ENCODE measurements around the gene UTRN.

The UTRN gene

GRCh38 chr6:144284783-144285547 is at the start of gene UTRN:
Gene UTRN, plus strand, starts transcription at chr6:144285335. Its CDS starts 6,494 bp downstream, at chr6:144291829.
- DNase-seq = peak; percentile 93

- DNase-seq = no peak
Measured at GRCh38 chr6:144244688-144245087, 40.4 kb upstream of the UTRN start.

GRCh38 chr6:144246988-144247387 is 38.1 kb upstream of the UTRN start:
- no peak for DNase-seq

GRCh38 chr6:144248003-144248402 is 37.1 kb upstream of the UTRN start:
- DNase-seq = no peak

- DNase-seq = no peak
Measured at GRCh38 chr6:144248476-144249301, 36.4 kb upstream of the UTRN start.

- DNase-seq = no peak
Measured at GRCh38 chr6:144250276-144250675, 34.9 kb upstream of the UTRN start.

GRCh38 chr6:144252259-144252658 is 32.9 kb upstream of the UTRN start:
- no peak for DNase-seq

- no peak for DNase-seq
Measured at GRCh38 chr6:144259986-144260385, 25.1 kb upstream of the UTRN start.

- DNase-seq = no peak
Measured at GRCh38 chr6:144262470-144263369, 22.4 kb upstream of the UTRN start.

GRCh38 chr6:144263786-144264185 is 21.3 kb upstream of the UTRN start:
- DNase-seq = no peak

GRCh38 chr6:144264270-144265060 is 20.7 kb upstream of the UTRN start:
- no peak for DNase-seq

GRCh38 chr6:144265061-144265357 is 20.1 kb upstream of the UTRN start:
- no peak for DNase-seq

GRCh38 chr6:144265390-144265789 is 19.7 kb upstream of the UTRN start:
- DNase-seq = no peak

- peak; percentile 78 for DNase-seq
Measured at GRCh38 chr6:144266091-144266649, 19.0 kb upstream of the UTRN start.

- DNase-seq = no peak
Measured at GRCh38 chr6:144268794-144269349, 16.3 kb upstream of the UTRN start.

GRCh38 chr6:144277174-144277573 is 8.0 kb upstream of the UTRN start:
- no peak for DNase-seq

GRCh38 chr6:144277605-144278227 is 7.4 kb upstream of the UTRN start:
- DNase-seq = no peak

- DNase-seq = no peak
Measured at GRCh38 chr6:144278659-144279314, 6.3 kb upstream of the UTRN start.

GRCh38 chr6:144279484-144280150 is 5.5 kb upstream of the UTRN start:
- no peak for DNase-seq

Data from left hindlimb (tissue), 1 donor.